Measurements from ENCODE around the gene GMDS.

GMDS gene

DNA sequence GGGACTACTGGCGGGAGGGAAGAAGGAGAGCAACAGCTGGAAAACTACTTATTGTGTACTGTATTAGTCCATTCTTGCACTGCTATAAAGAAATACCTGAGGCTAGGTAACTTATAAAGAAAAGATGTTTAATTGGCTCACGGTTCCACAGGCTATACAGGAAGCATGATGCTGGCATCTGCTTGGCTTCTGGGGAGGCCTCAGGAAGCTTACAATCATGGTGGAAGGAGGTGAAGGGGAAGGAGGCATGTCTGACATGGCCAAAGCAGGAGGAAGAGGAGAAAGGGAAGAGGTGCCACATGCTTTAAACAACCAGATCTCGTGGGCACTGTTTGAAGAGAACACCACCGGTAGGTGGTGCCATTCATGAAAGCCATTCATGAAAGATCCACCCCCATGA lies 67.3 kb downstream of the GMDS start:
- DNase-seq (ENCODE audit: low read depth in 3 of 3), result no peak

GRCh38 chr6:2175825-2176224 lies 69.6 kb downstream of the GMDS start:
- no peak for DNase-seq (ENCODE audit: low read depth in 3 of 3)

- no peak for DNase-seq (ENCODE audit: low read depth in 3 of 3)
Observed at GRCh38 chr6:2173203-2173961, 72.0 kb downstream of the GMDS start.

DNA sequence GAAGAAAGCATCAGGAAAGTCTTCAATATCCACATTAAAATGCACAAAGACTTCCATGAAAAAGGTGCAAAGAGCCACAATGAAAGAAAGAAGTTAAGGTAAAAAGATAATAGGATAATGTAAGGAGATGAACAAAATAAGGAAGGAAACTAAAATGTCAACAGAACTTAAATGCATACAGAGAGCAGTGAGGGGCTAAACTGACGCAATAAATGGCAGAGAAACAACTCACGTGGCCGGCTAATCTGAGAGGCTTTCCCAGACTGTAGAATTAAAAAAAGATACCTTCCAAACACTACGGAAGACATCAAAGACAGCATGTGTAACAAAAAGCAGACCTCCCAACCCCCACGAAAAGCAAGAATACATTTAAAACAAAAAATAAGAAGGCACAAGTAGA lies 73.7 kb downstream of the GMDS start:
- DNase-seq (ENCODE audit: low read depth in 3 of 3), result no peak

DNA sequence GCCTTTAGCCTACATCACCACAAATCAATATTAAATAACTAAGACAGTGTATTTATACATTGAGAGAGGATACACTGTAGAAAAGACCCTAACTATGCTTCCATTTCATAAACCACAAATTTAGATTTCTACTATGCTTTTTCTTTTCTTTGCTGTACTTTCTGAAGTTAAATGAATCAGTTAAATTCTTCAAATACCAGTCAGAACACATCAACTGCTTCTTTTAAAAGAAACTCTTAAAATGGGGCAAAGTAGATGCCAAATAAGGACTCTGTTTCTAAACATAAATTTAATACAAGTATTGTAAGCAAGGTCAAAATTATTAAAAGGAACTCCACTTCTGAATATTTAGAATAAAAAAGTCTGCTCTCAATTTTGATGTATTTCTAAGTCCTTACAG lies 76.9 kb downstream of the GMDS start:
- no peak for DNase-seq (ENCODE audit: low read depth in 3 of 3)

DNA sequence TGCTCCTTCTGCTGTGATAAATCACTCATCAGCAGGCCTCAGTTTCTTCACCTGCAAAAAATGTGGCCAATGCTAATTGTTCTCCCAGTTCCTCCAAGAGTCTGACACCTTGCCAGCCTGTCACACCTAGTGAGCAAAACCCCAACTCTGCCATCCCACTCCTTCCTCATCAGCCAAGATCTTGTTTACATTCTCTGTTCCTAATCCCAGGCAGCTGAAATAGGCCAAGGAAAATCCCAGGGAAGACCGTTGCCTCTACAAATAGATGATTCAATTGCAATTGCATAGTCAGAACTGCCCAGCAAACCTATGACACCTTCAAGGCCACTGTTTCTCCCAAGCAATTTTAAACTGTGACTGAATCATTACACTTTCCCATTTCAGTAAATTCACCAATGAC lies 78.7 kb downstream of the GMDS start:
- DNase-seq (ENCODE audit: low read depth in 3 of 3), result no peak

- no peak for DNase-seq (ENCODE audit: low read depth in 3 of 3)
Observed at GRCh38 chr6:2165286-2165685, 80.1 kb downstream of the GMDS start.

GRCh38 chr6:2164481-2164880 lies 80.9 kb downstream of the GMDS start:
- no peak for DNase-seq (ENCODE audit: low read depth in 3 of 3)

DNA sequence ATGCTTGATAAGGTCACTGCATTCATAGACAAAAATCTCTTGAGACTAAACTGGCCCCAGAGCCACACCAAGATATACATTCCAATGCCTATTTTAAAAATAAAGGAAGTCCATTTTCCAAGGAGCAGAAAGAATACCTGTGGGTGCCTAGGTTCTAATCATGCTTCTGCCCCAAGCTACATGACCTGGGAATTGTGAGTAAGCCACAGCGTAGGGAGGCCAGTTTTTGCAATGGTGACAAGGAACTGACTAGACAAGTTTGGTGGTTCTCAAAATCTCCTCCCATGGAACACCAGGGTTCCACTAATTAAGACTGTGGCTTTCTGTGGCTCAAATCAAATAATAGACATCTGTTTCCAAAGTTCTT lies 83.3 kb downstream of the GMDS start:
- DNase-seq (ENCODE audit: low read depth in 3 of 3), result no peak

DNA sequence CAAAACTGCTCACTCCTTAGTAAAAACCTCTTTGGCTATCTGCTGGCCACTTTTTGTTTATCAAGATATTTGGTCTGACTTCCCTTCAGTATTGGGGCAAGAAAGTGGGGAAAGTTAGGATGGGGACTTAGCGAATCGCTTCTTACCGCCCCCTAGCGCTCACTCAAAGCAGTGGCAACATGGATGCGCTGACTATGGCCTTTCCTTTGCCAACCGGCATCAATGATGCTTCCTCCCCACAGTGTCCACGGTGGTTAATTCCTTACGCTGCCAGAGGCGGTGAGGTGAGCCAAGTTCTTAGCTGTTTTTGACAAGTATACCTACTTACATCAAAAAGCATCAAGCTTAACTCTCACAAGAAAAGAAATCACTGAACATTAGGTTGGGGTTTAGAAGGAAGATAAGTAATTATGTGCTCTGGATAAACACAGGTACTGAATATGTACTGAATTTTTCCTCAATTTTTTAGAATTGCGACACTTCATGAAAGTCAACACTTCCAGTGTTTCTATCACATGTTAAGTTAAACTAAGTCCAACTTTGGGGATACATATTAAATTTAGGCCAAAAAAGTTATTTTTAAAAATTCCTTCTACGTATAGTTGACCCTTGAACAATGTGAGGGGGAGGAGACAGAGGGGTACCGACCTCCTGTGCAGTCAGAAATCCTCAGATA lies 86.7 kb downstream of the GMDS start:
- DNase-seq (ENCODE audit: low read depth in 3 of 3), result no peak

- no peak for DNase-seq (ENCODE audit: low read depth in 3 of 3)
Observed at GRCh38 chr6:2157441-2158127, 87.8 kb downstream of the GMDS start.

DNA sequence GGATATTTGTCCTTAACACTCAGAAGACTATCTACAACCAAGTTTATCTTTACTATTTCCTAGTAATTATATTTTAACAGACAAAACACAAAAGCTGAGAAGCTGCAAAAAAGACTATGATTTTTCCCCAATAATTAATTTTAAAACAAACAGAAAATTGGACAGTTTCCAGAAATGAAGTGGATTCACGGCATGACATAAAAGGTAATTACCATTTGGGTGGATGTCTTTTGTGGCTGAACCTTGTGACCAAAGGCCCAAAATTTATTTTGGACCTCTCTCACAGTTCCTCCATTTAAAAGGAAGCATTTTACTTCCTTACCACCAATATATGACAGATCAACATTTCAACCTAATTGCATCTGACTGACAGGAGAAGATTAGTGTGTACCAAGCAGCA lies 90.2 kb downstream of the GMDS start:
- DNase-seq (ENCODE audit: low read depth in 3 of 3), result no peak

DNA sequence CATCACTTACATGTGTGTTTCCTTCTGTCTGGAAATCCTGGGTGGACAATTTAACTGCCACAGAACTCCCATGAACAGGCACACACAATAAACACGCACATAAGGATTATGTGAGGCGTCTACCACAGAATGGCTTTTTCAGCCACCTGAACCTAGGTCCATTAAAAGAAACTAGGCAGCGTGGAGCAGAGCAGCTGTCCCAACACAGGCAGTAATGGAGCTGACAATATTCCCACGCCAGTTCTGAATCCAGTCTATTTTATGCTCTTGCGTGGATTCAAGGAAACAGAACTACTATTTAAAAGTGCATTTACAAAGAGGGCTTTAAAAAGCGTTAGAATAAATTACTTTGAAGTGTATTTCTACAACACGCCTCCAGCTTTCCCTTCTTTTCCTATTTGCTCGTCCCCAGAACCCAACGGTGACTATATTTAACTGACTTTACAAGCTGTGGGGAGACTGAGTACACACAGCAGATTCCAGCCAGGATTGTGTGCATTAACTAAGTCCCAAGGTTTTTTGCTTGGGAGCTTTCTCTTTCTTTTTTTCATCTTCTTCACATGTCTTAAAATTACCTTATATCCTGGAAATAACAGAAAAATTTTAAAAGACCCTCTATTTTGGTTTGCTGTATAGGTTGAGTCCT lies 95.9 kb downstream of the GMDS start:
- DNase-seq (ENCODE audit: low read depth in 3 of 3), result no peak

- no peak for DNase-seq (ENCODE audit: low read depth in 3 of 3)
Observed at GRCh38 chr6:2148748-2149147, 96.7 kb downstream of the GMDS start.

DNA sequence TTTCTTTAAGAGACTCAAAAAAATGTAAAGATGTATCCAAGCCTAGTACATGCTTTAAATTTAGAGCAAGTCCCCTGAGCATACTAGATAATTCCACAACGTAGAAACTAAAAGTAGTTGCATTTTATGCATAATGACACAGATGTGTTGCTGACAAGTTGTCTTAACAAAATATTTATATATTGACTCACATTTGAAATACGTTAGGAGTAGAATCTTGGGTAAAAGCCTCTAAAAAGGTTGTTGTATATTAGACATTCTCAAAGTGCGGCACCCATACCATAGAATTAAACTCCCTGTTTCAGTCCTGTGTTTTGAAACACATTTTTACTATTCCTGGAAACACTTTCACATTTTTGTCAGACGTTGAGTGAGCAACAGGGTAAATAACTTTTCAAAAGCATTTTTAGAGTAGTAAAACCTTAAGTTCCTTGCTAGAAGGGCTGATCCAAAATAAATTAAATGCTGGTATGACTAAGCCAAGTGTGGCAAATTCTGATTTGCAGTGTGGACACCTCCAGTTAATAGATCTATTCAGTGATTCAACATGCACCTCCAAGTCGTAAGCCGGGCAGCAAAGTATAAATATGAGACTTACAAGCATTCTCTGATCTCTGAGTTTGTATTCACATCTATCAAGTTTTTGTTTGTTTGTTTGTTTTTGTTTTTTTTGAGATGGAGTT lies 97.5 kb downstream of the GMDS start:
- DNase-seq (ENCODE audit: low read depth in 3 of 3), result no peak

- DNase-seq (ENCODE audit: low read depth in 3 of 3), result no peak
Observed at GRCh38 chr6:2147261-2147660, 98.1 kb downstream of the GMDS start.

DNA sequence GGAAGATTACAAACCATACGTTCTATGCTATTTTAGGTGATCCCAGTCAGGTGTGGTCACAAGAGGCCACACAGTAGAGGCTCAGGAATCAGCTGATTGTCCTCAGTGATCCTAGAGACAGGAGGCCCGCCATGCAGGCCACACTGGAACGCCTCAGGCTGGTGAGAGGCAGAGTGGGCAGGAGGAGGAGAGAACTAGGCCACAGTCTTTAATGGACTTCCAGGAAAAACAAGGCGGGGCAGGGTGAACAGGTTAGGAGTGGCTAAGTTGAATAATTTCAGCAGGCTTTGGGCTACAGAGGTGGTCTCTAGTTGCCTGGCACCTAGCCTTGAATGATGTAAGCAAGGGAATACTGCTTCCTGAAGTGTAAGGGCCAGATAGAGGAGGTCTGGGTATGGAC lies 101.2 kb downstream of the GMDS start:
- no peak for DNase-seq (ENCODE audit: low read depth in 3 of 3)

- no peak for DNase-seq (ENCODE audit: low read depth in 3 of 3)
Observed at GRCh38 chr6:2141644-2142290, 103.6 kb downstream of the GMDS start.

GRCh38 chr6:2140438-2141128 lies 104.8 kb downstream of the GMDS start:
- no peak for DNase-seq (ENCODE audit: low read depth in 3 of 3)

DNA sequence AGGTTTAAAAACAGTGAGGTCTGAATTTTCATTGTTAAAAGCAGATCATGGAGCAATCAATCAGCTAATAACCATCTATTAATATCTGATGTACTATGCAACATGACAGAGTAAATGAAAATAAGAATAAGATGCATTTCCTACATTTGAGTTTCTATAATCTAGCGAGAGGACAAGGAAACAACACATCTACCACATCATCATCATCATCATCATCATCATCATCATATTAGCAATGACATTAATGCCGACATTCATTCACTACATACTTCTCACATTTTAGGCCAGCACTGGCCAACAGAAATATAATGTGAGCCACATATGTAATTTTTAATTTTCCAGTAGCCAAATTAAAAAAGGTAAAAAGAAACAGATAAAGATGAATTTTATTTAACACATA lies 110.0 kb downstream of the GMDS start:
- DNase-seq (ENCODE audit: low read depth in 3 of 3), result no peak

DNA sequence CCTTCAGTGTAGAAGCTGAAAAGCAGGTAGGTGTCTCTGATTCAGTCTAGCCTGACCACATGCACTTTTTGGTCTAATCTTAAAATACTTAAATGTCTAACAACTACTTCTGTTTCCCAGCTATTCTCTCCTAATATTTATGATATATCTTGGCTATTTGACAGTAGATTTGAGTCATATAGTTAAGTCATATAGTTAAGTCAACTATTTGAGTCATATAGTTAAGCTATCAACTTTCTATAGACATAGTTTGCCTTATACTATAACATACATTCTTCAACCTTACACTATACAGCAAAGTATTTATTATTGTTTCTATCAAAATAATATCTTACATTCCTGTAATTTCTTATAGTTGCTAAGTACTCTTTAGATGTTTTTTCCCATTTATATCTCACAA lies 110.9 kb downstream of the GMDS start:
- DNase-seq (ENCODE audit: low read depth in 3 of 3), result no peak
